GM12878 (cell line): Measurements from ENCODE around the gene CCDC134.

Experiments
- CREB1 ChIP-seq: IDR thresholded peaks from 2 replicates; pipeline ENCODE4 v1.6.1; 2012; ENCODE audit warnings: low read depth, mild to moderate bottlenecking, inconsistent platforms
- EZH2 ChIP-seq: IDR thresholded peaks from 2 replicates; pipeline ENCODE4 v1.6.1; 2012; ENCODE audit warnings: low read depth, mild to moderate bottlenecking, control low read depth, inconsistent platforms, low read length, borderline replicate concordance; ENCODE audit not compliant: control insufficient read depth
- POLR2AphosphoS5 ChIP-seq: IDR thresholded peaks from 2 replicates; pipeline ENCODE4 v1.6.1; 2011; ENCODE audit warnings: mild to moderate bottlenecking, low read length, inconsistent platforms
- RB1 ChIP-seq: fragments of 450-650 bp; formaldehyde crosslinking; IDR thresholded peaks from 2 replicates; pipeline ENCODE4 v1.6.1; 2017; ENCODE audit warnings: mild to moderate bottlenecking, borderline replicate concordance
- TAF1 ChIP-seq: IDR thresholded peaks from 2 replicates; pipeline ENCODE4 v1.6.1; 2011; ENCODE audit warnings: mild to moderate bottlenecking, low read depth, low read length, borderline replicate concordance
- TF ChIP-seq, protein P1 (sequence below), 3 experiments: IDR thresholded peaks in 2 of 3; conservative IDR thresholded peaks in 1 of 3; 2 replicates each; pipeline ENCODE4 v1.5.1; 2011; ENCODE audit warnings: low read depth in 3 of 3, low read length in 3 of 3, mild to moderate bottlenecking in 3 of 3, control low read depth in 2 of 3, moderate library complexity in 2 of 3, inconsistent platforms in 1 of 3, mixed read lengths in 1 of 3; ENCODE audit not compliant: control insufficient read depth in 2 of 3, insufficient read depth in 1 of 3; ENCODE audit errors: extremely low read depth in 1 of 3

DNA sequence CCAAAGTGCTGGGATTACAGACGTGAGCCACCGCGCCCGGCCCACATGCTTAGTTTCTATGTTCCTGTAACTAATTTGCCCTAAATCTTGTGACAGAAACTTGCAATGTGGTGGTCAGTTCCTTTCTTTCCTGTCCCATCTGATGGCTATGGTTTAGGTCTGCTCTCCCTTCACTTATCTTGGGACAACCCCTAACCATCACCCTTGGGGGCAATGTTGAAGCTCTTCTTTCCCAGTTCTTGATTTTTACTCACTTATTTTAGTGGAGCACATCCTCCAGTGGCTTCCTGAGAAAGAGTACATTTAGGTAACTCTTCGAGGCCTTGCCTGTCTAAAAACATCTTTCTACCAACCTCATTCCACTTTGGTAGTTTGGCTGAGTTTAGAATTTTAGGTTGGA, 39.7 kb downstream of the CCDC134 start:
- TF ChIP-seq CREB1 = no peak
- TF ChIP-seq POLR2AphosphoS5 = no peak
- TF ChIP-seq TAF1 = no peak
- no peak for TF ChIP-seq EZH2
- no peak for TF ChIP-seq RB1
- TF ChIP-seq, protein P1, sequence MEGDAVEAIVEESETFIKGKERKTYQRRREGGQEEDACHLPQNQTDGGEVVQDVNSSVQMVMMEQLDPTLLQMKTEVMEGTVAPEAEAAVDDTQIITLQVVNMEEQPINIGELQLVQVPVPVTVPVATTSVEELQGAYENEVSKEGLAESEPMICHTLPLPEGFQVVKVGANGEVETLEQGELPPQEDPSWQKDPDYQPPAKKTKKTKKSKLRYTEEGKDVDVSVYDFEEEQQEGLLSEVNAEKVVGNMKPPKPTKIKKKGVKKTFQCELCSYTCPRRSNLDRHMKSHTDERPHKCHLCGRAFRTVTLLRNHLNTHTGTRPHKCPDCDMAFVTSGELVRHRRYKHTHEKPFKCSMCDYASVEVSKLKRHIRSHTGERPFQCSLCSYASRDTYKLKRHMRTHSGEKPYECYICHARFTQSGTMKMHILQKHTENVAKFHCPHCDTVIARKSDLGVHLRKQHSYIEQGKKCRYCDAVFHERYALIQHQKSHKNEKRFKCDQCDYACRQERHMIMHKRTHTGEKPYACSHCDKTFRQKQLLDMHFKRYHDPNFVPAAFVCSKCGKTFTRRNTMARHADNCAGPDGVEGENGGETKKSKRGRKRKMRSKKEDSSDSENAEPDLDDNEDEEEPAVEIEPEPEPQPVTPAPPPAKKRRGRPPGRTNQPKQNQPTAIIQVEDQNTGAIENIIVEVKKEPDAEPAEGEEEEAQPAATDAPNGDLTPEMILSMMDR (IDR thresholded peaks at IDR 0.05 in 2 of 3, conservative IDR thresholded peaks at IDR 0.05 in 1 of 3; ENCODE audit: control insufficient read depth in 2 of 3, extremely low read depth in 1 of 3, insufficient read depth in 1 of 3, low read depth in 3 of 3, low read length in 3 of 3) = no peak
